ENCODE measurements around the gene MCC.

Gene MCC

DNA sequence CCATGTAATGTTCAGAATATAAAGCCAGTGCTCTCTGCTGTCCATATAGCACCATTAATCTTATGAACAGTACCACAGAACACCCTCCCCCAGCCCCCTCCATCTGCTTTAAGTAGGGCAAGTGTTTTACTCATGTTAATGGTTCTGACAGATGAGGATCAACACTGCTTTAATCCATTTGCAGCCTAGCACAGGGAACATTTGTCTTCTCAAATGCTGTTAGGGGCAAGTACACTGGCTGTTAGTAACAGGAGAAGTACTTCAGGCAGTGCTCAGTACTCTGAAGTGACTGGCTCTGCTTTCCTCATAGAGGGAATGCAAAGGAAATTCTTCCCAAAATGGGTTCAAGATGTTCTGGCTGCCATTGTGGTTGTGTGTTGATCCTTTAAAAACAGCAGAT, 309.1 kb downstream of the MCC start:
- Histone ChIP-seq H3K9me3 (ENCODE audit: insufficient read depth, low read length) (no peaks in the 10 kb centered on the region), H3K4me3 (ENCODE audit: insufficient read depth, low read length, poor library complexity, severe bottlenecking) (no peak overlapping the region), H3K4me2 (ENCODE audit: low read depth, low read length, poor library complexity, severe bottlenecking) (no peak overlapping the region), H3F3A (ENCODE audit: insufficient read depth) (no peaks in the 10 kb centered on the region), H2AFZ (ENCODE audit: low read depth, low read length, severe bottlenecking) (no peak overlapping the region), H3K9ac (ENCODE audit: low read length) (no peak overlapping the region), H3K27ac (ENCODE audit: low read depth, low read length) (no peak overlapping the region), H3K27me3 (ENCODE audit: low read length) (no peaks in the 10 kb centered on the region), H3K36me3 (ENCODE audit: low read length) (no peaks in the 10 kb centered on the region), H3K9me2 (replicated peaks; ENCODE audit: insufficient read depth, low read length) (no peaks in the 10 kb centered on the region), H3K79me2 (ENCODE audit: insufficient read depth, low read length) (no peaks in the 10 kb centered on the region), H4K20me1 (ENCODE audit: low read depth, low read length) (no peaks in the 10 kb centered on the region)
- TF ChIP-seq EZH2phosphoT487 (conservative IDR thresholded peaks at IDR 0.05; ENCODE audit: low read length) = no peak
- TF ChIP-seq, protein P1, sequence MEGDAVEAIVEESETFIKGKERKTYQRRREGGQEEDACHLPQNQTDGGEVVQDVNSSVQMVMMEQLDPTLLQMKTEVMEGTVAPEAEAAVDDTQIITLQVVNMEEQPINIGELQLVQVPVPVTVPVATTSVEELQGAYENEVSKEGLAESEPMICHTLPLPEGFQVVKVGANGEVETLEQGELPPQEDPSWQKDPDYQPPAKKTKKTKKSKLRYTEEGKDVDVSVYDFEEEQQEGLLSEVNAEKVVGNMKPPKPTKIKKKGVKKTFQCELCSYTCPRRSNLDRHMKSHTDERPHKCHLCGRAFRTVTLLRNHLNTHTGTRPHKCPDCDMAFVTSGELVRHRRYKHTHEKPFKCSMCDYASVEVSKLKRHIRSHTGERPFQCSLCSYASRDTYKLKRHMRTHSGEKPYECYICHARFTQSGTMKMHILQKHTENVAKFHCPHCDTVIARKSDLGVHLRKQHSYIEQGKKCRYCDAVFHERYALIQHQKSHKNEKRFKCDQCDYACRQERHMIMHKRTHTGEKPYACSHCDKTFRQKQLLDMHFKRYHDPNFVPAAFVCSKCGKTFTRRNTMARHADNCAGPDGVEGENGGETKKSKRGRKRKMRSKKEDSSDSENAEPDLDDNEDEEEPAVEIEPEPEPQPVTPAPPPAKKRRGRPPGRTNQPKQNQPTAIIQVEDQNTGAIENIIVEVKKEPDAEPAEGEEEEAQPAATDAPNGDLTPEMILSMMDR (IDR thresholded peaks at IDR 0.05; ENCODE audit: insufficient read depth, low read length, poor library complexity, severe bottlenecking) = no peak

DNA sequence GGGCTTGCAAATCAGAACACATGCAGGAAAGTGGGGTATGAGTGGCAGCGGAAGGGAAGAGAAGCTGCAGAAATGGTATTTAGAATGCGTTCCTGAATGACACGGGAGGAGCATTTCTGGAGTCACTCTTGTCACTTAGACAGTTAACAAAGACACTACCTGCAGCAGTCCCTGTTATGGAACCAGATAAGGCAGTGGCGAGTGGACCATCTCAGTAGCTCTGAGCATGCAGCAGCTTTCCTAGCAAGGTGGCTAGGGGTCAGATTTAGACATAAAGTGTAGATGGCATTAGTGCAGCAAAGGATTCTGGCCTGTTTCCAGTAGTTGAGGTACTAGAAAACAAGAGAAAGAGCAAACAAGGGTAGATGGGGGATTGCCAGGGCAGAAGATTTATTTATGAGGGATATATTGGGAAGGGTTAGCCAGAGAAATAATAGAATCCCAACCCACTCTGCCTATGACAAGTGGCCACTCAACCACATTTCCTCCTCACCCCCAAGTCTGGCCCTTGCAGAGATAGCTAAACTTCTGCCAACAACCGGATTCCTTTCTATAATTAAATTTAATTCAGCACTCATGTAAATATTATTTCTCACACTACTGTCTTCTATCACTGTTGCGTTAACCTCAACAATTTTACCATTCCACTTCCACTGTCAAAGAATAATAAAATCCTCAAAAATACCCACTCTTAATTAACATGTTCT, 310.0 kb downstream of the MCC start:
- no peaks in the 10 kb centered on the region for H3F3A ChIP-seq (ENCODE audit: insufficient read depth)
- no peak overlapping the region for H2AFZ ChIP-seq (ENCODE audit: low read depth, low read length, severe bottlenecking)
- no peak overlapping the region for H3K9ac ChIP-seq (ENCODE audit: low read length)
- H3K27me3 ChIP-seq (ENCODE audit: low read length) = no peaks in the 10 kb centered on the region
- H3K4me2 ChIP-seq (ENCODE audit: low read depth, low read length, poor library complexity, severe bottlenecking) = no peak overlapping the region
- no peak overlapping the region for H3K27ac ChIP-seq (ENCODE audit: low read depth, low read length)
- TF ChIP-seq EZH2phosphoT487 (conservative IDR thresholded peaks at IDR 0.05; ENCODE audit: low read length) = no peak
- TF ChIP-seq, protein P1 (IDR thresholded peaks at IDR 0.05; ENCODE audit: insufficient read depth, low read length, poor library complexity, severe bottlenecking) = no peak
- H3K9me3 ChIP-seq (ENCODE audit: insufficient read depth, low read length) = no peaks in the 10 kb centered on the region
- no peak overlapping the region for H3K4me3 ChIP-seq (ENCODE audit: insufficient read depth, low read length, poor library complexity, severe bottlenecking)
- H3K79me2 ChIP-seq (ENCODE audit: insufficient read depth, low read length) = no peaks in the 10 kb centered on the region
- no peaks in the 10 kb centered on the region for H4K20me1 ChIP-seq (ENCODE audit: low read depth, low read length)
- no peaks in the 10 kb centered on the region for H3K36me3 ChIP-seq (ENCODE audit: low read length)
- H3K9me2 ChIP-seq (replicated peaks; ENCODE audit: insufficient read depth, low read length) = no peaks in the 10 kb centered on the region

DNA sequence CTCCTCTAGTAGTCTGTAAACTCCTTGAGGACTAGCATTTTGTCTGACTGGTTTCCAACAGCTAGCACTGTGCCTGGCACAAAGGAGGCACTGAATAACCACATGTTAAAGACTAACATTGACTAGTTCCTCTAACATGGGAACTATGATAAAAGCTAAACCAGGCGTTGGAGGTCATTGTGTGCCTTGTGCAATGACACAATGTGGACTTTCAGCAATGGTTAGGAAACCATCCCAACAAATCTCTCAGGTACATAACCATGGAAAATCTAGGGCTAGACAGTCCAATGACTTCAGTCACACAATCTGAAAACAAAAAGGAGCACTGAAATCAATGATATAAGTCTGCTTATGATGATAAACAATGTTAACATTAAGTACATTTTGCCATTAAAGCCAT, 311.0 kb downstream of the MCC start:
- no peaks in the 10 kb centered on the region for H3K9me3 ChIP-seq (ENCODE audit: insufficient read depth, low read length)
- H3K9ac ChIP-seq (ENCODE audit: low read length) = no peak overlapping the region
- no peak overlapping the region for H2AFZ ChIP-seq (ENCODE audit: low read depth, low read length, severe bottlenecking)
- H3K27ac ChIP-seq (ENCODE audit: low read depth, low read length) = no peak overlapping the region
- H3K4me3 ChIP-seq (ENCODE audit: insufficient read depth, low read length, poor library complexity, severe bottlenecking) = no peak overlapping the region
- no peaks in the 10 kb centered on the region for H3K27me3 ChIP-seq (ENCODE audit: low read length)
- no peaks in the 10 kb centered on the region for H4K20me1 ChIP-seq (ENCODE audit: low read depth, low read length)
- no peaks in the 10 kb centered on the region for H3K36me3 ChIP-seq (ENCODE audit: low read length)
- TF ChIP-seq, protein P1 (IDR thresholded peaks at IDR 0.05; ENCODE audit: insufficient read depth, low read length, poor library complexity, severe bottlenecking) = no peak
- no peak for TF ChIP-seq EZH2phosphoT487 (conservative IDR thresholded peaks at IDR 0.05; ENCODE audit: low read length)
- H3K9me2 ChIP-seq (replicated peaks; ENCODE audit: insufficient read depth, low read length) = no peaks in the 10 kb centered on the region
- H3K4me2 ChIP-seq (ENCODE audit: low read depth, low read length, poor library complexity, severe bottlenecking) = no peak overlapping the region
- H3F3A ChIP-seq (ENCODE audit: insufficient read depth) = no peaks in the 10 kb centered on the region
- H3K79me2 ChIP-seq (ENCODE audit: insufficient read depth, low read length) = no peaks in the 10 kb centered on the region
